NCI-H1436 (cell line): ENCODE data around the gene ZER1.
A peak's percentile ranks its signal among the peaks of the same experiment; 100 is the strongest.
"Not testable (repeated sequence)": the region's sequence is repeated elsewhere in the genome, so short reads cannot be mapped to it uniquely, and the experiment has no call there.

Experiments
- DNase-seq: peaks from one replicate; lab custom pipeline; 2025; lab: John Stamatoyannopoulos, UW

Gene ZER1

DNA sequence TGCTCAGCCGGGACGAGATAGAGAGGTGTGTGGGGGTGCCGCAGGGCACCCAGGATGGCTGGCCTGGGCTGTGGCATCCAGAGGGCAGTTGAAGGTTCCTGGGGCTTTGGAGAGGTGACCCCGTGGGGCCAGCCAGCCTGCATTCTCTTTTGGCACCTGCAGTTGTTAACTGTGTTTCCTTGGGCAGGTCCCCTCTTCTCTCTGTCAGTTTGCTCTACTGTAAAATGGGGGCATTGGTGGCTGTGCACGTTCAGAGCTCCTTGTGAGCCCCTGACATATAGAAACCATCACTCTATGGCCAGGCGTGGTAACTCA, 56.3 kb downstream of the ZER1 start:
- no peak for DNase-seq

DNA sequence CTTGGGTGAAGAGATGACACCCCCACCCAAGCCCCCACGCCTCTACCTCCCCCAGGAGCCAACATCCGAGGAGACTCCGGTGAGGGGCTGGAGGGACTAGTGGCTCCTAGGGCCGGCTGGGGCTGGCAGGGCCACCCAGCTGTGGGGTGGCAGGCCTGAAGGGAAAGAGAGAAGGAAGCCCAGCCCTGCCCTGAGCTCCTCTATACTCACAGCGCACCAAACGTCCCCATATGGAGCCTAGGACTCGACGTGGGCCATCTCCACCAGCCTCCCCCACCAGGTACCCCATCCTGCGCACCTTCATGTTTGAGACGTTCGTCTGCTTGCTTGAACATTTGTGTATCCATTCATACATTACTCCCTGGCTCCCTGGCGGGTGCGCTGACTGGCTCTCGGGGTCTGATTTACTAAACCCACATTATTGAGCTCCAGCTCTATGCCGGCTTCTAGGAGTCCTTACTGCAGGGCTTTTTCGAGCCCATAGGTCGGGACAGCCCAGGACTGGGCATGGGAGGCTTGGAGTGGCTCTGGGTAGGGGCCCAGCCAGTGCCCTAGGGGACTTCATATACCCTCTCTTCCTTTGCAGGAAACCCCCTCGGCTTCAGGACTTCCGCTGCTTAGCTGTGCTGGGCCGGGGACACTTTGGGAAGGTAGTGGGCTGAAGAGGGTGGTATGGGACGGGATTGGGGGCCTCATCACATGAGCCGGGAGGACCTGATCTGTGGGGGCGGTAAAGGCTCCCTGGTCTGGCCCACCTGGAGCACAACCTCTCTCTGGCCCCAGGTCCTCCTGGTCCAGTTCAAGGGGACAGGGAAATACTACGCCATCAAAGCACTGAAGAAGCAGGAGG, 56.9 kb downstream of the ZER1 start:
- no peak for DNase-seq

DNA sequence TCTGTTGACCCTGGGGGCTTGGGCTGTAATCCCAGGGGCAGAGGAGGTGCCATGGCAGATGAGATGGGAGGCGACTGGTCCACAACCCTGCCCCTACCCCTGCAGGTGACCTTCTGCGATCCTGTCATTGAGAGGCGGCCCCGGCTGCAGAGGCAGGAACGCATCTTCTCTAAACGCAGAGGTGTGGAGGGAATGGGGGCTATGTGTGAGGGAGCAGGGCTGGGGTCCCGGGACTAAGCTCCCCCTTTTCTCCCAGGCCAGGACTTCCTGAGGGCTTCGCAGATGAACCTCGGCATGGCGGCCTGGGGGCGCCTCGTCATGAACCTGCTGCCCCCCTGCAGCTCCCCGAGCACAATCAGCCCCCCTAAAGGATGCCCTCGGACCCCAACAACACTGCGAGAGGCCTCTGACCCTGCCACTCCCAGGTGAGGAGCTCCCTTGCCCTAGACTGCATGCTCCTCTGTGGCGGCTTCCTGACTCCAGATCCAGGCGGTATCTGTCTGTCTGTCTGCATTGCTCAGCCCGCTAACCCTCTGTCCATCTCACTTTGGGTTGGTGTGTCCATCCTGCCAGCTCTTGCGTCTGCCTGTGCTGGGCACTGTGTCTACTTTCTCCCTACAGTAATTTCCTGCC, 57.7 kb downstream of the ZER1 start:
- DNase-seq, result no peak

DNA sequence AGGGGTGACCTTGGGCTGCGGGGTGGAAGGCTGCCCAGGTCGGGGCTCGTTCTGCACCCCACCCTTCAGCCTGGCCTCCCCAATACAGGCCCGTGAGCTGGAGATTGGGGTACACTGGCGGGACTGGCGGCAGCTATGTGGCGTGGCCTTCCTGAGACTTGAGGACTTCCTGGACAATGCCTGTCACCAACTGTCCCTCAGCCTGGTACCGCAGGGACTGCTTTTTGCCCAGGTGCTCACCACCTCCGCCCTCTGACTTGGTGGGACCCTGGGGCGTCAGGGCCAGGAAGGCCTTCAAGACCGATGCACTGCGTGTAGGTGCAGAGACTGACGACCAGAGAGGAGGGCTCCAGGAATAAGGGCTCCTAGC, 58.3 kb downstream of the ZER1 start:
- no peak for DNase-seq

DNA sequence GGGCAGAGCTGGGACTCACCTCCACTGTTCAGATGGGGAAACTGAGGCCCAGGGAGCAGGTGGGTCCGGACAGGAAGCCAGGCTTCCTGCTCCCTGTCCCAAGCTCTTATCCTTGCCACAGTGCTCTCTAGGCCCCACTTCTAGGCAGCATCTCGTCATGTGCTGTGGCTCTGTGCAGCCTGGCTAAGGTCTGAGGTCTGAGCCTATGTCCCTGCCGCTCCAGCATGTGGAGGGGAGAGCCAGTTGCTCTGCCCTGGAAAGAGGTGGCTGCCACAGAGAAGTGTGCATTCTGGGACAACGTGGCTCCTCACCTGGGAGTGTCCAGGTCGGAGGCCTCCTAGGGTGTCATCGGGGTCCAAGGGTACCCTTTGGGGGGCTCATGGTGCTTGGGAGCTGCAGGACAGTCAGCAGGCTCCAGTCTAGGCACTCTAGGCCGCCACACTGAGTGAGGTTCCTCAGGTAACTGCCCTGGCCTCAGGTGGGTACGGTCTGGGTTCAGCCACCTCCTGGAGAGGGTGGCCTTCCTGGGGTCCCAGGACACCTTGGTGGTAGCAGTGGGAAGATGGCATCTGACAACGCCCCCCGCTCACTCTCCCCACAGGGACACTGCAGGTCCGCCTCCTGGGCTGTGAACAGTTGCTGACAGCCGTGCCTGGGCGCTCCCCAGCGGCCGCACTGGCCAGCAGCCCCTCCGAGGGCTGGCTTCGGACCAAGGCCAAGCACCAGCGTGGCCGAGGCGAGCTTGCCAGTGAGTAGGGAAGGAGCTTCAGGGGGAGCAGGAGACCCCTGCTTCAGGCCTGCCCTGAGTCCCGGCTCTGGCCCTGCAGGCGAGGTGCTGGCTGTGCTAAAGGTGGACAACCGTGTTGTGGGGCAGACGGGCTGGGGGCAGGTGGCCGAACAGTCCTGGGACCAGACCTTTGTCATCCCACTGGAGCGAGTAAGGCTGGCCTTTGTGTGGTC, 59.0 kb downstream of the ZER1 start:
- DNase-seq, result no peak

DNA sequence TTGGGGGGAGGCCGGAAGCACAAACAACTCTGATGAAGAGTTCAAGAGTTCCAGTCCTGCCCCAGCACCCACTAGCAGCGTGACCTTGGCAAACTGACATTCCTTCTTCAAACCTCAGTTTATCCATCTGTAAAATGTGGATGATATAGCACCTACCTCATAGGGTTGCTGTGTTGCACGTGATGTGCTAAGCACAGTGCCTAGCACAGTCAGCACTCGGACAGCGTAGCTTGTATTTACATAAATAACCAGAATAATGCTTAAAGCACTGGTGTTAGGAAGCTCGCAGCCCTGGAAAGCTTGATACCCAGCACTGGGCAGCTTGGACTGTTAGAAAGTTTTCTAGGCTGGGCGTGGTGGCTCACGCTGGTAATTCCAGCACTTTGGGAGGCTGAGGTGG, 64.3 kb downstream of the ZER1 start:
- DNase-seq, result no peak

DNA sequence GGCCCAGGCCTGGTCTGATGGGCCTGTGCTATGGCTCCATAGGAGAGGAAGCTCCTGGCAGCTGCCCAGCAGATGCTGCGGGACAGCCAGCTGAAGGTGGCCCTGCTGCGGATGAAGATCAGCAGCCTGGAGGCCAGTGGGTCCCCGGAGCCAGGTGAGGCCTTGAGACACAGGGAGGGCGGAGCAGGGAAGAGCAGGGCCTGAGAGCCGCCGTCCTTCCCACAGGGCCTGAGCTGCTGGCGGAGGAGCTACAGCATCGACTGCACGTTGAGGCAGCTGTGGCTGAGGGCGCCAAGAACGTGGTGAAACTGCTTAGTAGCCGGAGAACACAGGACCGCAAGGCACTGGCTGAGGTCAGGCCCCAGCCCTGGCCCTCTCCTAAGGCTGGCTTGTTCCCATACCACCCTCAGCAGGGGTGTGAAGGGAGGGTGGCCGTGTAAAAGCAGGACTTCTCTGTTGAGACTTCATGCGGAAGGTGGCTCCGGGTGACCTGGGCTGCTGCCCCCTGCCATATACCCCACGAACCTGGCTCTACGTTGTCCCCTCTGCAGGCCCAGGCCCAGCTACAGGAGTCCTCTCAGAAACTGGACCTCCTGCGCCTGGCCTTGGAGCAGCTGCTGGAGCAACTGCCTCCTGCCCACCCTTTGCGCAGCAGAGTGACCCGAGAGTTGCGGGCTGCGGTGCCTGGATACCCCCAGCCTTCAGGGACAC, 64.9 kb downstream of the ZER1 start:
- no peak for DNase-seq

DNA sequence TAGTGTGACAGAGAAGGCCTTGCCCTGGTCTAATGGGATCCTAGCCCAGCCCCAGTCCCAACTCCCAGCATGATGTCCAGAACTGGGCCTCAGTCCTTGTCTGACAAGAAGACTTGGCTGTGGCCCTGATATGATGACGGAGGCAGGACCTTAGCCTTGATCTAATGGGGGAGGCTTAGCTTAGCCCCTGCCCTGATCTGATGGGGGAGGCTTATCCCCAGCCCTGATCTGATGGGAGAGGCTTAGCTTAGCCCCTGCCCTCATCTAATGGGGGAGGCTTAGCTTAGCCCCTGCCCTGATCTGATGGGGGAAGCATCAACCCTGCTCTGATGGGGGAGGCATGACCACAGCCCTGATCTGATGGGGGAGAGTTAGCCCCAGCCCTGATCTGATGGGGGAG, 65.7 kb downstream of the ZER1 start:
- no peak for DNase-seq

DNA sequence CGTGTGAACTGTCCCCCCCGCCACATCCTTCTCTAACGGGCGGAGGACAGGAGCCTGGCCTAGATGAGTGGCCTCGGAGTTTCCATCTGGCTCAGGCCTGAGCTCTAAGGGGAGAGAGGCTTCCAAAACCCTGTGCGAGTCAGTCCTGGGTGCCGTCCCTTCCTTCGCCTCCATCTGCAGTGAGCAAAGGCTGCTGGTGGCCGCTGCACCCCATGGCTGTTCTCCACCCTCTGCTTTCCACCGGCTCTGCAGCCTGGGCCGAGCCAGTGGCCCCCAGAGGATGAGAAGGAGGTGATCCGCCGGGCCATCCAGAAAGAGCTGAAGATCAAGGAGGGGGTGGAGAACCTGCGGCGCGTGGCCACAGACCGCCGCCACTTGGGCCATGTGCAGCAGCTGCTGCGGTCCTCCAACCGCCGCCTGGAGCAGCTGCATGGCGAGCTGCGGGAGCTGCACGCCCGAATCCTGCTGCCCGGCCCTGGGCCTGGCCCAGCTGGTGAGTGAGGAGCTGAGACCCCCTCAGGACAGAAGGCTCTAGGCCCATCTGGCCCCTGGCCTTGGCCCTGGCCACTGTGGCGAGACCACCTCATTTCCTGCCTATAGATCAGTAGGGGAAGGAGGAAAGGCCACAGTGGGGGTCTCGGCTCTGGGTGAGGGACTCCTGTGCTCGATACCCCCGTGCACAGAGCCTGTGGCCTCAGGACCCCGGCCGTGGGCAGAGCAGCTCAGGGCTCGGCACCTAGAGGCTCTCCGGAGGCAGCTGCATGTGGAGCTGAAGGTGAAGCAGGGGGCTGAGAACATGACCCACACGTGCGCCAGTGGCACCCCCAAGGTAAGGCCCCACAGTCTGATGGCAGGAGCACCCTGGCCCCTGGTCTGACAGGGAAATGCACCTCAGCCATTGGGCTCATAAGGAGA, 66.4 kb downstream of the ZER1 start:
- no peak for DNase-seq

DNA sequence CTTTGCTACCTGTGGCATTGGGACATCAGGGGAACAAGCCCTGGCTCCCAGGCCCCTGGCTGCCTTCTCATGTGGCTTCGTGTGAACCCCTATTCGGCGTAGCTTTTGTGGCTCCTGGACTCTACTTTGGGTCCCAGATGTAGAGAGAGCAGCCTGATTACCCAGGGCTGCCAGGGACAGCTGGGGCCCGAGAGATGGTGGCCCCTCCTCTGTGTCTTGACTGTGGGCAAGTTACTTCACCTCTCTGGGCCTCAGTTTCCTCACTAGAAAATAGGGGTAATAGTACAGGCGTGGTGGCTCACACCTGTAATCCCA, 67.4 kb downstream of the ZER1 start:
- no peak for DNase-seq

DNA sequence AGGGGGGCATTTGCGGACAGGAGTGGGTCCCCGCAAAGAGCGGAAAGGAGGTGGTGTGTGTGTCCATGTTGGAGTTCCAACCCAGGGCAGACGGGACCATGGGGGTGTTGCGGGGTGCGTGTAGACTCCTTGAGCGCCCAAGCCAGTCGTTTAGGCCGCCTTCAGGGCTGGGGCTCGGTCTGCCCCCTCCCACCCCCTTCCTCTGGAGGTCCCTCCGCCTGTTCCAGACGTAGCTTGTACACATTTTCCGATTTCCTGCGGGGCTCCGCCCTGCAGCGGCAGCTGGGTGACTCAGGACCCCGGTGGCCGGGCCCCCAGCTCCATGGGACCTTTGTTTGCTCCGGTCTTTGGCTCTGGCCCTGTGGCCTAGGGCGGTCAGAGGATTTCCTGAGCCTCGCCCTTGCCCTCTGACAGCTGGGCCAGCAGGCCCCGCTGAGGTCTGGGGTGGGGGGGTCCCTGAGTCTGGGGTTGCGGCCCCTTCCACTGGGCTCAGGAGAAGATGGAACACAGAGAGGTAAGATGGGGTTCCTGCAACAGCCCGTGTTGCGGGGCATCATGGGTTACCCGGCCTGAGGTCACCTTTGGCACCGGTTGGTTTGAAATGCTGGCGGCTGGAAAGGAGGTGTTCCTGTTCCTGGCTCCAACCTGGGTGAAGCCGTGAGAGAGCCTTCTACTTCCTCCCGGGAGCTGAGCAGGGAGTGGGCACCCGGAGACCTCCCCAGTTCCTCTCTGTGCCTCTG, 67.9 kb downstream of the ZER1 start:
- no peak for DNase-seq

DNA sequence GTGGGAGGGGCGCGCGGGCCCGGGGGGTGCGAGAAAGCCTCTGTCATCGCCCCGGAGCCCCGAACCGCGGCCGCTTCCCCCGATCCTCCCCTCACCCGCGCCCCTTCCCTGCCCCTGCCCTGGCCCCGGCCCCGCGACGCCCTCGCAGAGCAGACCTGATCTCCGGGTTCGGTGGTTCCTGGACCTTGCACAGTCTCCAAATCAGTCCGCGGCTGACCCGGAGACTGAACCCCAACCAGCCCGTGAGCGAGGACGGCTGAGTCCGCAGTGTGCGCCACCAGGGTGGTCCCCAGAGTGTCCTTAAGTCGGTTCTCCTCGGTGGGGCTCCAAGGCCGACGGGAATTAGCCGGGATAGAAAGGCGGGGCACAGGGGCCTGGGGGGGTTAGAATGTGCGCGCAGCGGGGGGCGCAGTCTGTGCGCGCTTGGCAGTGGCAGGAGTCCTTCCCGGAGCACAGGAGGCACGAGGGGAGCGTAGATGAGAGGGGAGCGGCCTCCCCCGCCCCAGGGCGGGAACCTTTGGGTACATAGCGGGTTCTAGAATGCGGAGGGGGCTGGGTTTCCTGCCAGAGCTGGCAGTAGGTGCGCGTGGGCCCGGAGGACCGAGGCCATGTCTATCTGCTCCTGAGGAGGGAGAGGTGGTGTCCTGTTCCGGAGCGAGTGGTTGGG, 68.6 kb downstream of the ZER1 start:
- DNase-seq, result peak; percentile 30

DNA sequence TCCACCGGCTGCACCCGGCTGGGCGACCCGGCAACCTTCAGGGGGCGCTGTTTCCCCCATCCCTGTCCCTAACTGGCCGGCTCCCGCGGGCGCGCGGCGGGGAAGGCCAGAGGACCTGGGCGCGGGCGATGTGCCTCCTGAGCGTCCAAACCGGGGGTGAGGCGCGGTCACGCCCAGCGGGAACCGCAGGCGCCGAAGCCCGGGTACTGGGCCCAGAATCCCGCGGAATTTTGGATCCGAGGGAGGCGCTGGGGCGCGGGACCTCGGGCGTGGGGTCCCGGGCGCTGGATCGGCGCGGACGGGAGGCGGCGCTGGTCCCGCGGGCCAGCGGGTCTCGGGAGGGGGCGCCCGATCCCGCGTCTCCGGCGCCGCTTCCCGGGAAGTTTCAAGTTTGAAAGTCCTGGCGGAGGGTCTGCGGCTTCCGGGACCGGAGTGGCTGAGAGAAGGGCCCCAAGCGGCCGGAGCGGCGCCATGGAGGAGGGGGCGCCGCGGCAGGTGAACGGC, 69.2 kb downstream of the ZER1 start, which contains the start of gene PKN3:
PKN3 (plus strand) TSS at position 59 of the 504 bp plus-strand sequence; CDS start at position 472, 413 bp downstream.
- DNase-seq, result peak; percentile 79

DNA sequence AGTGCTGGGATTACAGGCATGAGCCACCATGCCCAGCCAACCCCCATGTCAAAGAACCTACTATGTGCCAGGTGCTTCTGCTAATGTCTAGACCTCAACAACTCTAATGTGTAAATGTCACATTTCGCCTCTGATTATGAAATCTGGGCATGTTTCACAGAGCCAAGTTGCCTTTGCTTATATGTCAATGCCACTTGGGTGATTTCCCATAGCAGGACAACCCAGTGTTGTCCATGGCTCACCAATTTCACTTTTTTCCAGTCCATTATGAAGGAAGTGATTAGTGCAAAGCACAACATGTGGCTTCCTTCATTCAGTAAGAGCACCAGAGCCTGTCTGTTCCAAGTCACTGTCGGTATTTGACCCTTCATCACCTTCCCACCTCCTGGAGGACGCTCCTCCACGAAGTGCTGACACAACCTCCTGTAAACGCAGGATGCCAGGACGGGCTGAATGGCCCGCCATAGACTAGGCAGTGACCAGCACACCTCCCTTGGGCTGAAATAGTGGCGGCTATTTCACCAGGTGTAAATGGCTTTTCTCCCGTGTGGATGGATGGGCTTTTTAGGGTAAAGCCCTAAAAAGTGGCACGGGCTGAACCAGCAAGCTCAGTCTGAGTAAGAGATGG, 70.4 kb downstream of the ZER1 start:
- no peak for DNase-seq

DNA sequence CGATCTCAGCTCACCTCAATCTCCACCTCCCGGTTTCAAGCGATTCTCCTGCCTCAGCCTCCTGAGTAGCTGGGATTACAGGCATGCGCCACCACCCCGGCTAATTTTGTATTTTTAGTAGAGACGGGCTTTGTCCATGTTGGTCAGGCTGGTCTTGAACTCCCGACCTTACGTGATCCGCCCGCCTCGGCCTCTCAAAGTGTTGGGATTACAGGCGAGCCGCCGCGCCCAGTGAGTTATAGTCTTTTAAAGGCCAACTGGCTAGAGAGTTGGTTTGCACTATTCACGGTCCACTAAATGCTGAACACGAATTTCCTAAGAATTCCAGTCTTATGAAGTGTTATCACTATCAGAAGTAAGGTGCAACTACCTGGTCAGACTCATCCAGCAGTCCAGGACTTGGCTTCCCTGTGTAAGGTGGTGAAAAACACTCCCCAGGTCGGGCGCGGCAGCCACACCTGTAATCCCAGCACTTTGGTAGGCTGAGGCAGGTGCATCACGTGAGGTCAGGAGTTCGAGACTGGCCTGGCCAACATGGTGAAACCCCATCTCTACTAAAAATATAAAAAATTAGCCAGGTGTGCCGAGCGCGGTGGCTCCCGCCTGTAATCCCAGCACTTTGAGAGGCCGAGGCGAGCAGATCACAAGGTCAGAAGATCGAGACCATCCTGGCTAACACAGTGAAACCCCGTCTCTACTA, 72.5 kb downstream of the ZER1 start:
- DNase-seq, result not testable (repeated sequence)

DNA sequence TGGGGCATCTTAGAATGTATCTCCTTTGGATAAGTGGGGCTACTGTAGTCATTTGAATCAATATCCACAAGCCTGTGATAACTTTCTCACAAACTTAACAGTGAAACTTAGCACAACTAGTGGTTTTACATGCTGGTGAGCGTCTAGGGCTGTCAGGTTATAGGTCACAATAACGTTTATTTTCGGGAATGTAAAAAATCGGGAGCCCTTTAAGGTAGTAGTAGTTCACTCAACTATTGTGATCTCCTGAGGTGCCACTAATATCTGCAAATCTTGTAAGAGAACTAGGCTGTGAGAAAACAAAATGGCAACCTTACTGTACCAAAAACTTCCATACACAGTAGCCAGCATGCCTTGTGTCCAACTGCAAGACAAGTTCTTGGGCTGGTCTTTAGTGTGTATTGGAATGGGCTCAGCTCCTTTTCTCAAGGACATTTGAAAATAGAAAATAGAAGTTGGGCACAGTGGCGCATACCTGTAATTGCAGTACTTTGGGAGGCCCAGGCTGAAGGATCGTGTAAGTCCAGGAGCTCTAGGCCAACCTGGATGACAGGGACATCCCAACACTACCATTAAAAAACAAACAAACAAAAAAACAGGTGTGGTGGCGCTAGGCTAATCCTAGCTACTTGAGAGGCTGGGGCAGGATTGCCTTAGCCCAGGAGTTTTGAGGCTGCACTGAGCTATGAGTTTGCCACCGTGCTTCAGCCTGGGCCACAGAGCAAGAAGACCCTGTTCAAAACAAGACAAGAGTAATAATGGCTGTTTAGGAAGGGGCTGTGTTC, 74.6 kb downstream of the ZER1 start:
- no peak for DNase-seq

DNA sequence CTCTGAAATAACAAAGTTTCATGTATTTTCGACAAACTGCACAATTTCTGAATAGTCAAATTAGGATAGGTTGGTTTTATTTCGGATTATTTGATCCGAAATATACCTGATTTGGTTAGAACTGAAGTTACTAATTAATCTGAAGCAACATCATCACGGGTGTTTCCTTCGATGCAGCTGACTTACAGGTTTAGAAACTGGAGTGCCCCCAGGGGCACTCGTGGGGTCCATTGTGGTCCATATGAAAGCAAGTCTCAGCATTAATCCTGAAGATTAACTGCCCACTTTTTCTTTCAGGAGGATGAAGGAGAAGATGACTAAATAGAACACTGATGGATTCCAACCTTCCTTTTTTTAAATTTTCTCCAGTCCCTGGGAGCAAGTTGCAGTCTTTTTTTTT, 77.4 kb downstream of the ZER1 start:
- no peak for DNase-seq

DNA sequence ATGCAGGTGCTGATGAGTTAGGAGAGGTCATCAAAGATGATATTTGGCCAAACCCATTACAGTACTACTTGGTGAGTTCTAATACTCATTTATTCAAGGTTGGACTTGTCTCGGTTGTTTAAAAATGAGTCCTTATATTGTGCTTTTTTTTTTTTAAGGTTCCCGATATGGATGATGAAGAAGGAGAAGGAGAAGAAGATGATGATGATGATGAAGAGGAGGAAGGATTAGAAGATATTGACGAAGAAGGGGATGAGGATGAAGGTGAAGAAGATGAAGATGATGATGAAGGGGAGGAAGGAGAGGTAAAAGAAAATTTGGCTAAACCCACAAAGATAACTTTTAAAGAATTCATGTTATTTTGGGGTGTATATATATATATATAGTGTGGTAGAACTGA, 78.0 kb downstream of the ZER1 start:
- not testable (repeated sequence) for DNase-seq
